ENCODE measurements around the gene ZNF792. TPM values are rescaled to one million over a fixed set of nuclear protein-coding genes. Genes with fewer than 3 reads are reported as not detected.

Gene ZNF792
- total RNA-seq, 4 donors from 2014 or later: 2.8 to 6.7 (median 4.7) TPM

- WGBS, 2 donors: 95 to 100% methylated on average over 1 of the region's 1 CpG
- intact Hi-C loops (cut with DNase I; ENCODE audit: low total_unique reads): no loop called here
- H3K4me3 ChIP-seq (ENCODE audit: low read depth, poor library complexity, severe bottlenecking): no peak overlapping the region
- no peak for DNase-seq (ENCODE audit: low spot score in 2 of 2)
- no peak for TF ChIP-seq POLR2A (IDR thresholded peaks at IDR 0.05)
- TF ChIP-seq CTCF (IDR thresholded peaks at IDR 0.05): no peak
These were observed 24.1 kb upstream of the ZNF792 start for GRCh38 chr19:34988119-34988518.

- peak; percentile 47 to 87 for DNase-seq (ENCODE audit: low spot score in 2 of 2)
- H3K4me3 ChIP-seq (ENCODE audit: low read depth, poor library complexity, severe bottlenecking): no peak overlapping the region
- WGBS, 2 donors: 14 to 16% methylated on average over 7 of the region's 7 CpGs
- intact Hi-C loops (cut with DNase I; ENCODE audit: low total_unique reads): no loop called here
- TF ChIP-seq CTCF (IDR thresholded peaks at IDR 0.05) (no peak), POLR2A (IDR thresholded peaks at IDR 0.05) (no peak)
These were observed 21.4 kb upstream of the ZNF792 start for GRCh38 chr19:34985249-34986022.

- TF ChIP-seq CTCF (IDR thresholded peaks at IDR 0.05): no peak
- TF ChIP-seq POLR2A (IDR thresholded peaks at IDR 0.05): no peak
- 90 to 94% methylated on average over 3 of the region's 3 CpGs for WGBS, 2 donors
- intact Hi-C loops (cut with DNase I; ENCODE audit: low total_unique reads): no loop called here
- no peak overlapping the region for H3K4me3 ChIP-seq (ENCODE audit: low read depth, poor library complexity, severe bottlenecking)
- no peak for DNase-seq (ENCODE audit: low spot score in 2 of 2)
These were observed 20.3 kb upstream of the ZNF792 start for GRCh38 chr19:34984287-34984686.

- TF ChIP-seq POLR2A (IDR thresholded peaks at IDR 0.05): no peak
- TF ChIP-seq CTCF (IDR thresholded peaks at IDR 0.05): no peak
- no peak overlapping the region for H3K4me3 ChIP-seq (ENCODE audit: low read depth, poor library complexity, severe bottlenecking)
- DNase-seq (ENCODE audit: low spot score in 2 of 2): no peak
- intact Hi-C loops (cut with DNase I; ENCODE audit: low total_unique reads): no loop called here
- 84 to 91% methylated on average over 4 of the region's 4 CpGs for WGBS, 2 donors
These were observed 19.8 kb upstream of the ZNF792 start for GRCh38 chr19:34983786-34984185.

GRCh38 chr19:34982275-34982674 is 18.2 kb upstream of the ZNF792 start:
- H3K4me3 ChIP-seq (ENCODE audit: low read depth, poor library complexity, severe bottlenecking): no peak overlapping the region
- DNase-seq (ENCODE audit: low spot score in 2 of 2): no peak
- 69 to 71% methylated on average over 5 of the region's 5 CpGs for WGBS, 2 donors
- TF ChIP-seq CTCF (IDR thresholded peaks at IDR 0.05) (no peak), POLR2A (IDR thresholded peaks at IDR 0.05) (no peak)
- intact Hi-C loops (cut with DNase I; ENCODE audit: low total_unique reads): no loop called here
